Fibroblast of the aortic adventitia (primary cell): ENCODE results near the gene GUCY1A2. TPM values are rescaled to one million over a fixed set of nuclear protein-coding genes. Genes with fewer than 3 reads are reported as not detected.

Source experiments
- DNase-seq: peaks from one replicate; pipeline ENCODE4 v3.0.0-alpha.2; 2010; ENCODE audit warnings: low read depth
- H3K4me3 ChIP-seq: 2 replicates; pipeline ENCODE4 v1.5.1; 2011; ENCODE audit warnings: low read depth, mild to moderate bottlenecking, control low read depth, low read length, moderate library complexity
- total RNA-seq: library from RNA; depleted of rRNA; stranded (reverse); fragments of >200 nt; gene quantifications from 2 replicates; pipeline ENCODE4 v1.2.3, GENCODE V29; 2012; ENCODE audit warnings: low replicate concordance
- TF ChIP-seq, protein P1 (sequence below): IDR thresholded peaks from 2 replicates; pipeline ENCODE4 v1.5.1; 2011; ENCODE audit warnings: mild to moderate bottlenecking, low read length, control low read depth, inconsistent platforms; ENCODE audit not compliant: insufficient read depth

Gene GUCY1A2
- total RNA-seq, 1 donor, result 1.1 TPM

- no peak for DNase-seq
- TF ChIP-seq, protein P1, sequence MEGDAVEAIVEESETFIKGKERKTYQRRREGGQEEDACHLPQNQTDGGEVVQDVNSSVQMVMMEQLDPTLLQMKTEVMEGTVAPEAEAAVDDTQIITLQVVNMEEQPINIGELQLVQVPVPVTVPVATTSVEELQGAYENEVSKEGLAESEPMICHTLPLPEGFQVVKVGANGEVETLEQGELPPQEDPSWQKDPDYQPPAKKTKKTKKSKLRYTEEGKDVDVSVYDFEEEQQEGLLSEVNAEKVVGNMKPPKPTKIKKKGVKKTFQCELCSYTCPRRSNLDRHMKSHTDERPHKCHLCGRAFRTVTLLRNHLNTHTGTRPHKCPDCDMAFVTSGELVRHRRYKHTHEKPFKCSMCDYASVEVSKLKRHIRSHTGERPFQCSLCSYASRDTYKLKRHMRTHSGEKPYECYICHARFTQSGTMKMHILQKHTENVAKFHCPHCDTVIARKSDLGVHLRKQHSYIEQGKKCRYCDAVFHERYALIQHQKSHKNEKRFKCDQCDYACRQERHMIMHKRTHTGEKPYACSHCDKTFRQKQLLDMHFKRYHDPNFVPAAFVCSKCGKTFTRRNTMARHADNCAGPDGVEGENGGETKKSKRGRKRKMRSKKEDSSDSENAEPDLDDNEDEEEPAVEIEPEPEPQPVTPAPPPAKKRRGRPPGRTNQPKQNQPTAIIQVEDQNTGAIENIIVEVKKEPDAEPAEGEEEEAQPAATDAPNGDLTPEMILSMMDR, result no peak
- H3K4me3 ChIP-seq, result no peak overlapping the region
These were observed 270.2 kb downstream of the GUCY1A2 start for GRCh38 chr11:106748059-106748458.

GRCh38 chr11:106745941-106746340, 272.3 kb downstream of the GUCY1A2 start:
- DNase-seq, result no peak
- no peak overlapping the region for H3K4me3 ChIP-seq
- TF ChIP-seq, protein P1, result no peak

DNA sequence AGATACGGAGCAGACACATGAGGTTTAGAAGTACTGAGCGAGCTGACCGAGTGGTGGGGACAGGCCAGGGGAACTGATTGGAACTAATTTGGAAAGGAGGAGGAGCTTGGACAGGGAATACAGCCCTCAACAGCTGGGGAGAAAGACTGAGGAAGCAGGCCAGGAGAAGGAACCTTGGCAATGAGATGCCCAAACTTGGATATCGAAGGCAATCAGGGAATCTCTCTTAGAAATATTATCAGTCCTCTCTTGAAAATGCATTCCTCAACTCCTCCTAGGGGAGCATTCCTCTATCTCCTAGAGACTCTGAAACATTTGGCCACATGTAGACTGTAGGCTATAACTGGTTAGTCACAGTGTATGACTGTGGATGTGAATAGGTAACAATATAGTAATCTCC, 284.6 kb downstream of the GUCY1A2 start:
- peak; percentile 43 for DNase-seq
- TF ChIP-seq, protein P1, result no peak
- H3K4me3 ChIP-seq, result no peak overlapping the region

DNA sequence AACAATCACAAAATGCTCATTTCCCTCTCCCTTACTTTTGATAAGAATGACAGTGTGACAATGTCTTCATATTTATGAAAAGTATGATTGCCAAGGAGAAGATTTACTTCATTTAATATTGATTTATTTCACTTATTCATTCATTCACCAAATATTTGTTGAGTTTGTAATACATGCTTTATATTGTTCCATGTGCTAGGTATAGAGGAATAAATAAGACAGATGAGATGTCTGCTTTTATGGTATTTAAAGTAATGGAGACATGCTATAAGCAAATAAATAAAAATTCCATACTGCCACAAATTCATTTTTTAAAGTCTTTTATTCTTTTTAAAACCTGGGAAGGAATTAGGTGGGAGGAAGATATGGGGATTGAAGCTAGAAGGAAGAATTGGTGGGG, 289.4 kb downstream of the GUCY1A2 start:
- TF ChIP-seq, protein P1, result no peak
- no peak for DNase-seq
- H3K4me3 ChIP-seq, result no peak overlapping the region

GRCh38 chr11:106728379-106728778, 289.9 kb downstream of the GUCY1A2 start:
- TF ChIP-seq, protein P1, result no peak
- H3K4me3 ChIP-seq, result no peak overlapping the region
- DNase-seq, result no peak

GRCh38 chr11:106727256-106727655, 291.0 kb downstream of the GUCY1A2 start:
- TF ChIP-seq, protein P1, result no peak
- no peak overlapping the region for H3K4me3 ChIP-seq
- no peak for DNase-seq

GRCh38 chr11:106724293-106724892, 293.9 kb downstream of the GUCY1A2 start:
- H3K4me3 ChIP-seq, result no peak overlapping the region
- TF ChIP-seq, protein P1, result no peak
- DNase-seq, result peak; percentile 77
